ENCODE data around the gene ZGPAT.
"Not testable (repeated sequence)": the region's sequence is repeated elsewhere in the genome, so short reads cannot be mapped to it uniquely, and the experiment has no call there.

GRCh38 chr20:63722967-63723622 lies 15.3 kb downstream of the ZGPAT start:
- TF ChIP-seq NFRKB (IDR thresholded peaks at IDR 0.05); NFYB (CRISPR knock-in tag; IDR thresholded peaks at IDR 0.05); ATF6 (CRISPR knock-in tag; conservative IDR thresholded peaks at IDR 0.05); NR2C2 (CRISPR knock-in tag; IDR thresholded peaks at IDR 0.05; ENCODE audit: borderline replicate concordance); HNF4G (IDR thresholded peaks at IDR 0.05; ENCODE audit: borderline replicate concordance, low read depth, low read length); HNF4G (CRISPR knock-in tag; IDR thresholded peaks at IDR 0.05; ENCODE audit: borderline replicate concordance, low read depth); TFAP4 (IDR thresholded peaks at IDR 0.05; ENCODE audit: borderline replicate concordance, low read depth); ZNF354B (CRISPR knock-in tag; IDR thresholded peaks at IDR 0.05); GMEB1 (CRISPR knock-in tag; IDR thresholded peaks at IDR 0.05; ENCODE audit: borderline replicate concordance); SMC3 (IDR thresholded peaks at IDR 0.05; ENCODE audit: low read length); NCOA1 (CRISPR knock-in tag; IDR thresholded peaks at IDR 0.05); ZNF766 (CRISPR knock-in tag; IDR thresholded peaks at IDR 0.05; ENCODE audit: borderline replicate concordance); EED (CRISPR knock-in tag; IDR thresholded peaks at IDR 0.05); RNF2 (conservative IDR thresholded peaks at IDR 0.05; ENCODE audit: low read depth); CTCF (CRISPR knock-in tag; IDR thresholded peaks at IDR 0.05): not testable (repeated sequence)
